HG03280 (cell line): ENCODE data around the gene XPNPEP2.
"Not testable (repeated sequence)": the region's sequence is repeated elsewhere in the genome, so short reads cannot be mapped to it uniquely, and the experiment has no call there.

Experiments used
- ATAC-seq: cut with Tn5 transposase; IDR thresholded peaks from one replicate; pipeline ENCODE4 v1.9.1; 2021; ENCODE audit warnings: mild to moderate bottlenecking, moderate library complexity; ENCODE audit not compliant: unreplicated experiment

The XPNPEP2 gene

GRCh38 chrX:129719931-129720530, 18.7 kb upstream of the XPNPEP2 start:
- no peak for ATAC-seq

- no peak for ATAC-seq
Measured at GRCh38 chrX:129720741-129721140, 18.0 kb upstream of the XPNPEP2 start.

- no peak for ATAC-seq
Measured at GRCh38 chrX:129721414-129721813, 17.4 kb upstream of the XPNPEP2 start.

DNA sequence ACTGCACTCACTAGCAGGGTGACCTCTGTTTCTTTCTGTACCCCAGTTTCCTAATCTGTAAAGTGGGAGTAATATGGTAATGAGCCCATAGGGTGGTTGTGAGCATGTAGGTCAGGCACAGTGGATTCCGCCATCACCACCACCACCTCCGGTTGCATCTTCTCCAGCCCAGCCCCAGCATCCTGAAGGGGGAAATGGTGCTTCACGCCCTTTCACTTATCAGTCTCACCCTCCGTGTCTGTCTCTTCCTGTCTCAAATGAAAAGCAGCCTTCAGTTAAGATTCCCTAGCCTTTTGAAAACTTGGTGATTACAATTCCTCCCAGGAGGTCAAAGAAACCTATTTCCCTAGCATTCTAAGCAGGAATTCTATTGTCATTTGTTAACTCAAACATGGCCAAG, 16.9 kb upstream of the XPNPEP2 start:
- no peak for ATAC-seq

GRCh38 chrX:129723511-129723910, 15.3 kb upstream of the XPNPEP2 start:
- no peak for ATAC-seq

DNA sequence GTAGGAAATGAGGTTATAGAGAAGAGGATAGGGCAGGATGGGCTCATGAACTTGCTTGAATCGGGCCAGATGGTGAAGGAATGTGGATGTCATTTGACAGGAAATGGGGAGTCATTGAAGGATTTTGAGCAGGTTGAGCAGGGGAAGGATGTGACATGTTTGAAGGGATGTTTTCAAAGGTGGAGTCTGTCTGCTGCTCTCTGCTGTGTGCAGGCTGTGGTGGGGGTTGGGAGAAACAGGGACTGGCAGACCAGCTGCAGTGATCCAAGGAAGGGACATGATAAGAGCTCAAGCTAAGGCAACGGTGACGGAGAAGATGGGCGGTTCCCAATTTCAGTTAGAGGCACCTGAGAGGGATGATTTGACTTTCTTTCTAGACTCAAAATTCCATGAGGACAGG, 14.0 kb upstream of the XPNPEP2 start:
- no peak for ATAC-seq

- ATAC-seq, result no peak
Measured at GRCh38 chrX:129726307-129727111, 12.3 kb upstream of the XPNPEP2 start.

DNA sequence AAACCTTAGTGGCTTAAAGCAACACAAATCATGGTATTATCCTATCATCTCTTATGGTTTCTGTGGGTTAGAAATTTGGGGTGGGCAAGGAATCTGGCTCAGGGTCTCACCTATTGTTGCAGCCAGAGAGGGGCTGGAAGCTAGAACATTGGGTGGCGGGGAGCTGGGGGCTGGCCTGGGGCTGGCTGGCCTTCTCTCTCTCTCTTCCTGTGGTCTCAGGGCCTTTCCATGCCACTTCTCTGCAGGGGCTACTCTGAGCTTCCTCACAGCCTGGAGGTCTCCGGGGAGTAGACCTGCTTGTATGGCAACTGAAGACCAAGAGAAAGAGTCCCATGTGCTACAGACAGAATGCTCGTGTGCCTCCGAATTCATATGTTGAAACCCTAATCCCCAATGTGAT, 10.7 kb upstream of the XPNPEP2 start:
- no peak for ATAC-seq

DNA sequence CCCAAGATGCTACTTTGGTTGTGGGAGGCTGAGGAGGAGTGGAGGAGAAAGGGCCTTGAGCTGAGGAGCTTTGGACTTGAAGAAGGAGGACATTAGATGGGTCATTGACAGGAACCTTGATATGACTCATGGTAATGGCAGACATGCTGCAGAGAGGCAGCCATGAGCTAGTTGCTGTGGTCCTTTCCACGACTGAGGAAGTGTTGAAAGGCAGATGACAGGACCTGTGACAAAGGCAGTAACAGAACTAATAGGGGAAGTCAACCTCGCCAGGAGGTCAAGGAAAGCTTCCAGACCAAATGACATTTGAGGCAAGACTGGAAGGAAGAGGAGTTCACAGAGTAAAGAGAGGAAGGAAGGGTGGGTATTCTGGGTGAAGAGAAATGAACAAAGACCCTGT, 7.6 kb upstream of the XPNPEP2 start:
- ATAC-seq, result no peak

GRCh38 chrX:129732857-129733256, 5.9 kb upstream of the XPNPEP2 start:
- ATAC-seq, result no peak

DNA sequence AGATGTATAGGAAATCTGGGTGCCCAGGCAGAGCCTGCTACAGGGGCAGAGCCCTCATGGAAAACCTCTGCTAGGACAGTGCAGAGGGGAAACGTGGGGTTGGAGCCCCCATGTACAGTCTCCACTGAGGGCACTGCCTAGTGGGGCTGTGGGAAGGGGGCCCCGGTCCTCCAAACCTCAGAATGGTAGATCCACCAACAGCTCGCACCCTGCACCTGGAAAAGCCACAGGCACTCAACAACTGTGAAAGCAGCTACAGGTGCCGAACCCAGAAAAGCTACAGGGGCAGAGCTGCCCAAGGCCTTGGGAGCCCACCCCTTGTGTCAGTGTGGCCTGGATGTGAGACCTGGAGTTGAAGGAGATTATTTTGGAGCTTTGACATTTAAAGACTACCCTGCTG, 5.4 kb upstream of the XPNPEP2 start:
- no peak for ATAC-seq

DNA sequence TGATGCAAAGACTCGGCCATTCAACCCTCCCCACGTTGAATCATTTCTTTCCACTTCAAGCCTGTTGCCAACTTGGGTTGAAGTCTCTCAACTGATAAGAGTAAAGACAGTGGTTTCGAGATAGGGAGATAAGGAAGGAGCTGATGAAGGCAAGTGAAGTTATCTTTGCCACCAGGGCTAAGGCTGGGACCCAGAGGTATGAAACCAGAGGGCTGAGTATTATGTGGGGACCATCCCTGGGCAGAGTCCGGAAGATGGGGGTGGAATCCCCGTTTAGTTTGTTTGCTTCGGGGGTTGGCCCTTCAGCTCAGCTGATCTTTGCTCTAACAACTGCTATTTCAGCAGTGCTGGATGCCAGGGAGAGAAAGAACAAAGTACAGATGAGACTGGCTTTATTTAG, 2.3 kb upstream of the XPNPEP2 start:
- no peak for ATAC-seq

DNA sequence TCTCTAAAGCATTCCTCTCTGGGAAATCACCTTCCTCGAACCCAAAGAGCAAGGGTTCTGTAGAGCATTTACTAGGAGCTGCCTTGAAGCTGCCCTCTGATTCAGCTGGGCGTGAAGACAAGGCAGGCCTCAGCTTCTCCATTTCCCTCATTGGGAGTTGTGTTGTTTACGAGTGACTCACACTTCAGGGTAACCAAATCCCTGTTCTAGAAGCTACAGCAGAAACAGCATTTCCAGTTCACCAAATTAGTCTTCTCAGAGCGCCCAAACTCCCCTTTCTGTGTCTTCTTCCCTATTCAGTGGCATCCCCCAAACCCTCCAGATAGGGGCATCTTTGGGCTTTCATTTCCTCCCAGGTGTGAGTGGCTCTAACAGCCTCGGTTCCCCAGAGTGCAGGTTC, 863 bp upstream of the XPNPEP2 start:
- ATAC-seq, result no peak

DNA sequence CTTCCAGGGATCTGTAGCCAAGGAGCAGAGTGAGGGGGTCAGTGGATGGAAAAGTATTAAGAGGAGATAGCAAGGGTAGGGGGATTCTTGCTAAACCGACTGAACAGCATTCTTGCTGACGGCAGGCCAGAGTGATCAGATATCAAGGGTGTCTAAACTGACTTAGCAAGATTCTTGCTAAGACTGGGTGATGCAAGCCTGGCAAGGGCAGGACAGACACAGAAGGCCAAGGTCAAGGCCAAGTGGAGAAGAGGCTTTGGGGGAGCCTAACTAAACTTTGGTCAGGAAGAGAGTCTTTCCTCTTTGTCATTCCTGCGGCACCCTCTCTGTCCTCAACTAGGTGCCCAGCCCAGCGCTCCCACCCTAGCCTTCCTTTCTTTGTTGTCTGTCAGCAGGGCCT, 799 bp downstream of the XPNPEP2 start:
- no peak for ATAC-seq

DNA sequence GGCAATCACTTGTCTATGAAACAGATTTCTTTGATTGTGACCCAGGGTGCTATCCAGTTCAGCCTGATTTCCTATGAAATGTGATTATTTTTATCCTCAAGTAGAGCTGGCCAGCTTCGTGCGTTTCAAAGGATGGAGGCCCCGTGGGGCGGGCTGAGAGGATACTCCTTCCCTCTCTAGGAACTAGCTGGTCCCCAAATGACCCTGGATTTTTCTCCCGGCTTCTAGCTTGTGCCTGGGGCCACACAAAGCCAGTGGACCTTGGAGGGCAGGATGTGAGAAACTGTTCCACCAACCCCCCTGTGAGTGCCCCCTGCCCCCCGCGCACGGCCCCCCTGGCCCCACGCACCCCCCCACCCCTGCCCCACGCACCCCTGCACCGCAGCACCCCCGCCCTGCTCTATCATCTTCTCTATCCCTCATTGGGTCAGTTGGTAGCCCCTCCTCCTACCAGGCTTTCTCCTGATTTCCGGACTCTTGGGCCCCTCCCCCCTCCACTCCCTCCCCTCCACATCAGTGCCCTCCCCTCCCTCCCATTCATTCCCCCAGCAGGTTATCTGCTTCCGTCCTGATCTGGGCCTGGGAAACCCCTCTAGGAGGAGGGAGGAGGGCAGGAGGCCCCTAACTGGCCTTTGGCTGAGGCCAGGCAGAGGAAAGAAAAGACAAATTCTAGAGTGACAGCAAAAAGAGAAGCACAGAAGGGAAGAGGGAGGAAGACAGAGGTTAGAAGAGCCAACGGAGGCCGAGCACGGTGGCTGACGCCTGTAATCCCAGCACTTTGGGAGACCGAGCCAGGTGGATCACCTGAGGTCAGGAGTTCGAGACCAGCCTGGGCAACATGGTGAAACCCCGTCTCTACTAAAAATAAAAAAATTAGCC, 3.3 kb downstream of the XPNPEP2 start:
- ATAC-seq, result no peak

DNA sequence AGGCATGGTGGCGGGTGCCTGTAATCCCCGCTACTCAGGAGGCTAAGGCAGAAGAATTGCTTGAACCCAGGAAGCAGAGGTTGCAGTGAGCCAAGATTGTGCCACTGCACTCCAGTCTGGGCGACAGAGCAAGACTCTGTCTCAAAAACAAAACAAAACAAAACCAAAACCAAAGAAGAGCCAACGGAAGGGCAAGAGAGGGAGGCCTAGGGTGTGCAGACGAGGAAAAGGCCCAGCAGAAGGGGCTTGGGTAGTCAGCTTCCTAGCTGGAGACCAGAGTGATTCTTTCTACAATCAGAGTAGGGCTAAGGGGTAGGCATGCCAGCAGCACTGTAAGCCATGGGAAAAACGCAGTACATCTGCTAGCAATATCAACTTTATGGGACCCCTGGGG, 4.0 kb downstream of the XPNPEP2 start:
- ATAC-seq, result not testable (repeated sequence)

DNA sequence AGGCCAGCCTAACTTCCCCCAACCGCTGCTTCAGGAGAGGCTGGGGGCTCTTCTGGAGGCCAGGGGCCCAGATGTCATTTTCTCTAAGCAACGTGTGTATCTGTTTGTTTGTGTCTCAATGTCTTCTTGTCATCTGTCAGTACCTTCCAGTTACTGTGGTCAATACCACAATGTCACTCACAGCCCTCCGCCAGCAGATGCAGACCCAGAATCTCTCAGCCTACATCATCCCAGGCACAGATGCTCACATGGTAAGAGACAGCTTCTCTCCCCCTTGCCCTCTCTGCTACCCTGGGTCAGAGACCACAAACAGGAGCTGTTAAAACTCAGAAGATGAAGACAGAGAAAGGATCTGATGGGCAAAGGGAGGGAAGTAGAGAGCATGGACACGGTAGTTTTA, 5.0 kb downstream of the XPNPEP2 start:
- ATAC-seq, result no peak

DNA sequence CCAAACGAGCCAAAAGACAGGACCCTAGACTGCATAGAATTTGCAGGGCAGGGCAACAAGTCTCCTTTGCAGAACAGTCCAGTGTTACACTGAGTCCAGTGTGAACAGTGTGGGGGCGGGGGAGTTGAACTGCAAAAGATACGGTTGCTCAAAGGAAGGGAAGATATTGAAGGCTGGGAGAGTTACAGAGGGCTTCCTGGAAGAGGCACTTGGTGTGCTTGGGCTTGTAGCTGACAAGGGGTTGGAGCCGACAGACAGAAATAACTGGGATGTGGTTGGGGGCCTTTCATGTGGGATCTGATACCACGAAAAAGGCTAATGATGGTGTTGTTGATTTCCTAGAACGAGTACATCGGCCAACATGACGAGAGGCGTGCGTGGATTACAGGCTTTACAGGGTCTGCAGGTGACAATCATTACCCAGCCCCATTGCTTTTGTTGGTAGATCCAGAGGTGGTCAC, 6.1 kb downstream of the XPNPEP2 start:
- no peak for ATAC-seq

DNA sequence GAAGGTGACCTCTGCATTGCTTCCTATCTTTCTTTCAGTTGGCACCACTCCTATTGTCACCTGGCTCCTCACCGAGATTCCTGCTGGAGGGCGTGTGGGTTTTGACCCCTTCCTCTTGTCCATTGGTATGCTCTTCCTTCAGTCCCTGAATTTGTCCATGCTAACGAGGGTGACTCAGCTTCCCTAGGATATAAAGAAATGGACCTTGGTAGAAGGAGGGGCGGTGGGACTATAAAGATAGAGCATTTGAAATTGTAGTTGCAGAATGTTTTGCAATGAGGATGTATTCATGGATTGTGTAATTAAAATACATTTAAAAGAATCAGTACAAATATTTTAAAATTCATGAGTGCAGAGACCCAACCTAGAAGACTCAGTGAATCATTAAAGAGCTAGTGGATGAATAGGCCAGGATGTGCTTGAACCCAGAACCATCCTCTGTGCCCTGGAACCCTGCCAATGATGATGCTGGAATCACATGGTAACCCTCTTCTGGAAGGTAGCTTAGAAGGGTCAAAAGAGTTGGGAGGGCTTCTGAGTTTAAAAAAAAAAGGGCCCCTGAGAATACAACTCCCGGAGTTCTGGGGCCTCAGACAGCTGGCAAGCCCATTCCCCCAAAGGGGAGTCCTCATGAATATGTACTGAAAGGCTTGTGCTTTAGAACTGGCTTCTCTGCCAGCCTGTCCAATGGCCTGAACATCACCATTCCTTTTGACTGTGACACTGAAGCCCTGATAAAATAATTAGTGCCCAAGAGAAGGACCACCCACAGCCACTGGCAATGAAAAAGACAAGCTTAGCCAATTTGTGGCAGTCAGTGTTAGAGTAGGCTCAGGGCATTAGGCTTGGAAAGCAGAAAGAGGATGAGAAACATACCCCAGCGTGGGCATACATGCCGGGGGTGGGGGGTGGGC, 8.0 kb downstream of the XPNPEP2 start:
- ATAC-seq, result no peak

GRCh38 chrX:129747533-129747932, 8.8 kb downstream of the XPNPEP2 start:
- ATAC-seq, result no peak

GRCh38 chrX:129748305-129748704, 9.5 kb downstream of the XPNPEP2 start:
- ATAC-seq, result no peak
